Endothelial cell of umbilical vein (primary cell): ENCODE data around the gene MS4A4A.

Source experiments
- POLR2A ChIP-seq: IDR thresholded peaks from 2 replicates; pipeline ENCODE4 v1.6.1; 2012; ENCODE audit warnings: low read depth, mild to moderate bottlenecking, control low read depth, low read length
- TF ChIP-seq, protein P1 (sequence below), 2 donors: IDR thresholded peaks; 1 replicate in 1 of 2; 2 replicates in 1 of 2; pipeline ENCODE4 v1.5.1; 2011; ENCODE audit warnings: low read length in 2 of 2, mild to moderate bottlenecking in 2 of 2, moderate library complexity in 2 of 2, control low read depth in 1 of 2, inconsistent platforms in 1 of 2, low read depth in 1 of 2; ENCODE audit not compliant: insufficient read depth in 1 of 2; ENCODE audit errors: extremely low read depth in 1 of 2

DNA sequence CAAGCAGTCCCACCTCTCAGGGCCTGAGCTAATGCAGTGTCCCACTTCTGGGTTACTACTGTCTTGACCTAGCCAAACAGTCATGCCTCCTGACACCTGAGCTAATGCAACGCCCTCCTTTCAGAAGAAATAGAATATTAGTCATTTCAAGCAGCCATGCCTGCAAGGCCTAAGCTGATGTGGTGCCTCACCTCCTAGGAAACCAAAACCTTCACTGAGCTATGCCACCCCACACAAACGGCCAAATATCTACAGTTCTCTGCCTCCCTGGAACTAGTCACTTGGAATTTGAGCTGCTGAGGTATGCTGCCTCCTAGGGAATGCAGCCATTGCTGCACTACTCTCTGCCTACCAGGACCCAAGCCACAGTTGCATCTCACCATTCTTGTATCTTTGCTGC lies 38.3 kb downstream of the MS4A4A start:
- TF ChIP-seq, protein P1, sequence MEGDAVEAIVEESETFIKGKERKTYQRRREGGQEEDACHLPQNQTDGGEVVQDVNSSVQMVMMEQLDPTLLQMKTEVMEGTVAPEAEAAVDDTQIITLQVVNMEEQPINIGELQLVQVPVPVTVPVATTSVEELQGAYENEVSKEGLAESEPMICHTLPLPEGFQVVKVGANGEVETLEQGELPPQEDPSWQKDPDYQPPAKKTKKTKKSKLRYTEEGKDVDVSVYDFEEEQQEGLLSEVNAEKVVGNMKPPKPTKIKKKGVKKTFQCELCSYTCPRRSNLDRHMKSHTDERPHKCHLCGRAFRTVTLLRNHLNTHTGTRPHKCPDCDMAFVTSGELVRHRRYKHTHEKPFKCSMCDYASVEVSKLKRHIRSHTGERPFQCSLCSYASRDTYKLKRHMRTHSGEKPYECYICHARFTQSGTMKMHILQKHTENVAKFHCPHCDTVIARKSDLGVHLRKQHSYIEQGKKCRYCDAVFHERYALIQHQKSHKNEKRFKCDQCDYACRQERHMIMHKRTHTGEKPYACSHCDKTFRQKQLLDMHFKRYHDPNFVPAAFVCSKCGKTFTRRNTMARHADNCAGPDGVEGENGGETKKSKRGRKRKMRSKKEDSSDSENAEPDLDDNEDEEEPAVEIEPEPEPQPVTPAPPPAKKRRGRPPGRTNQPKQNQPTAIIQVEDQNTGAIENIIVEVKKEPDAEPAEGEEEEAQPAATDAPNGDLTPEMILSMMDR (IDR thresholded peaks at IDR 0.05; ENCODE audit: extremely low read depth in 1 of 2, insufficient read depth in 1 of 2, low read depth in 1 of 2, low read length in 2 of 2) = no peak
- TF ChIP-seq POLR2A = no peak
